HEK293 (cell line): ENCODE data around the gene TSSK6.
A peak's percentile ranks its signal among the peaks of the same experiment; 100 is the strongest.
"Not testable (repeated sequence)": the region's sequence is repeated elsewhere in the genome, so short reads cannot be mapped to it uniquely, and the experiment has no call there.

Experiments used
- CTCF ChIA-PET: fragments of 350-600 bp; formaldehyde crosslinking; extraction: SDS; loops from one replicate; lab custom pipeline; 2021; ENCODE audit warnings: antibody characterized with exemption; lab: Yijun Ruan, JAX
- POLR2A ChIA-PET: fragments of 300-600 bp; formaldehyde crosslinking; extraction: SDS; loops from one replicate; lab custom pipeline; 2020; ENCODE audit warnings: antibody characterized with exemption, inconsistent platforms; lab: Yijun Ruan, JAX
- H3K27ac ChIP-seq: fragments of 200-500 bp; sonication (Bioruptor generic); 2 replicates; pipeline ENCODE4 v1.5.1; 2014; ENCODE audit warnings: low read depth, low read length, control low read depth, inconsistent platforms; ENCODE audit errors: extremely low read depth
- H3K36me3 ChIP-seq, 2 experiments: fragments of 200-500 bp in 1 of 2; sonication (Bioruptor generic) in 1 of 2; 1 replicate in 1 of 2; 2 replicates in 1 of 2; pipeline ENCODE4 v1.5.1; 2014 to 2017; ENCODE audit warnings: inconsistent platforms in 2 of 2, low read length in 2 of 2; ENCODE audit not compliant: control insufficient read depth in 2 of 2, insufficient read depth in 1 of 2
- H3K4me1 ChIP-seq: fragments of 200-500 bp; sonication (Bioruptor generic); 2 replicates; pipeline ENCODE4 v1.5.1; 2014; ENCODE audit warnings: mild to moderate bottlenecking, low read length, inconsistent platforms; ENCODE audit not compliant: control insufficient read depth, insufficient read depth
- H3K4me3 ChIP-seq: 2 replicates; pipeline ENCODE4 v1.5.1; 2011; ENCODE audit warnings: low read depth, mild to moderate bottlenecking, control low read depth, low read length, moderate library complexity
- H3K9me3 ChIP-seq: fragments of 200-500 bp; sonication (Bioruptor generic); 2 replicates; pipeline ENCODE4 v1.5.1; 2014; ENCODE audit warnings: low read depth, low read length, inconsistent platforms; ENCODE audit not compliant: control insufficient read depth, insufficient read depth
- PRDM10 ChIP-seq: fragments of 450-650 bp; formaldehyde crosslinking; IDR thresholded peaks from 2 replicates; pipeline ENCODE4 v1.5.1; 2016; ENCODE audit warnings: missing biosample characterization, missing genetic modification characterization
- REST ChIP-seq: fragments of 450-650 bp; formaldehyde crosslinking; IDR thresholded peaks from 2 replicates; pipeline ENCODE4 v1.5.1; 2016; ENCODE audit warnings: missing biosample characterization, missing genetic modification characterization
- SCRT2 ChIP-seq: fragments of 450-650 bp; formaldehyde crosslinking; IDR thresholded peaks from 2 replicates; pipeline ENCODE4 v1.5.1; 2016; ENCODE audit warnings: missing biosample characterization, missing genetic modification characterization
- ZFP41 ChIP-seq: fragments of 450-650 bp; formaldehyde crosslinking; IDR thresholded peaks from 2 replicates; pipeline ENCODE4 v1.5.1; 2016; ENCODE audit warnings: missing biosample characterization, missing genetic modification characterization, borderline replicate concordance
- ZFP69B ChIP-seq: fragments of 450-650 bp; formaldehyde crosslinking; IDR thresholded peaks from 2 replicates; pipeline ENCODE4 v1.5.1; 2016; ENCODE audit warnings: missing biosample characterization, missing genetic modification characterization
- ZNF174 ChIP-seq: fragments of 450-650 bp; formaldehyde crosslinking; IDR thresholded peaks from 2 replicates; pipeline ENCODE4 v1.5.0; 2017; ENCODE audit warnings: missing biosample characterization, mild to moderate bottlenecking, missing genetic modification characterization
- ZNF211 ChIP-seq: fragments of 450-650 bp; formaldehyde crosslinking; IDR thresholded peaks from 2 replicates; pipeline ENCODE4 v1.5.1; 2016; ENCODE audit warnings: low read depth, missing biosample characterization, missing genetic modification characterization
- ZNF274 ChIP-seq, 2 experiments: fragments of 200-500 bp in 1 of 2; fragments of 450-650 bp in 1 of 2; sonication (Bioruptor generic) in 1 of 2; formaldehyde crosslinking in 1 of 2; IDR thresholded peaks; 2 replicates each; pipeline versions ENCODE4 v1.5.1 to v1.6.1; 2014 to 2016; ENCODE audit warnings: borderline replicate concordance in 1 of 2, inconsistent platforms in 1 of 2, low read length in 1 of 2, missing biosample characterization in 1 of 2, missing genetic modification characterization in 1 of 2
- ZNF324 ChIP-seq: fragments of 450-650 bp; formaldehyde crosslinking; IDR thresholded peaks from 2 replicates; pipeline ENCODE4 v1.5.1; 2016; ENCODE audit warnings: missing biosample characterization, missing genetic modification characterization
- ZNF354C ChIP-seq: fragments of 450-650 bp; formaldehyde crosslinking; IDR thresholded peaks from 2 replicates; pipeline ENCODE4 v1.5.1; 2016; ENCODE audit warnings: missing biosample characterization, missing genetic modification characterization, low read depth, borderline replicate concordance
- ZNF366 ChIP-seq: fragments of 450-650 bp; formaldehyde crosslinking; conservative IDR thresholded peaks from 2 replicates; pipeline ENCODE4 v1.5.1; 2016; ENCODE audit warnings: missing biosample characterization, missing genetic modification characterization
- ZNF404 ChIP-seq: fragments of 450-650 bp; formaldehyde crosslinking; IDR thresholded peaks from 2 replicates; pipeline ENCODE4 v1.5.1; 2017; ENCODE audit warnings: missing biosample characterization, missing genetic modification characterization
- ZNF423 ChIP-seq: fragments of 450-650 bp; formaldehyde crosslinking; IDR thresholded peaks from 2 replicates; pipeline ENCODE4 v1.5.1; 2016; ENCODE audit warnings: missing biosample characterization, missing genetic modification characterization
- ZNF544 ChIP-seq: fragments of 450-650 bp; formaldehyde crosslinking; IDR thresholded peaks from 2 replicates; pipeline ENCODE4 v1.5.0; 2017; ENCODE audit warnings: missing biosample characterization, missing genetic modification characterization
- ZNF621 ChIP-seq: fragments of 450-650 bp; formaldehyde crosslinking; IDR thresholded peaks from 2 replicates; pipeline ENCODE4 v1.5.1; 2017; ENCODE audit warnings: missing biosample characterization, missing genetic modification characterization
- TF ChIP-seq, protein P1 (sequence below): fragments of 450-650 bp; IDR thresholded peaks from 2 replicates; pipeline ENCODE4 v1.5.1; 2018; ENCODE audit warnings: missing biosample characterization, mild to moderate bottlenecking, missing genetic modification characterization
- TF ChIP-seq, protein P2 (sequence below): fragments of 450-650 bp; formaldehyde crosslinking; IDR thresholded peaks from 2 replicates; pipeline ENCODE4 v1.5.1; 2016; ENCODE audit warnings: missing biosample characterization, missing genetic modification characterization

The TSSK6 gene

DNA sequence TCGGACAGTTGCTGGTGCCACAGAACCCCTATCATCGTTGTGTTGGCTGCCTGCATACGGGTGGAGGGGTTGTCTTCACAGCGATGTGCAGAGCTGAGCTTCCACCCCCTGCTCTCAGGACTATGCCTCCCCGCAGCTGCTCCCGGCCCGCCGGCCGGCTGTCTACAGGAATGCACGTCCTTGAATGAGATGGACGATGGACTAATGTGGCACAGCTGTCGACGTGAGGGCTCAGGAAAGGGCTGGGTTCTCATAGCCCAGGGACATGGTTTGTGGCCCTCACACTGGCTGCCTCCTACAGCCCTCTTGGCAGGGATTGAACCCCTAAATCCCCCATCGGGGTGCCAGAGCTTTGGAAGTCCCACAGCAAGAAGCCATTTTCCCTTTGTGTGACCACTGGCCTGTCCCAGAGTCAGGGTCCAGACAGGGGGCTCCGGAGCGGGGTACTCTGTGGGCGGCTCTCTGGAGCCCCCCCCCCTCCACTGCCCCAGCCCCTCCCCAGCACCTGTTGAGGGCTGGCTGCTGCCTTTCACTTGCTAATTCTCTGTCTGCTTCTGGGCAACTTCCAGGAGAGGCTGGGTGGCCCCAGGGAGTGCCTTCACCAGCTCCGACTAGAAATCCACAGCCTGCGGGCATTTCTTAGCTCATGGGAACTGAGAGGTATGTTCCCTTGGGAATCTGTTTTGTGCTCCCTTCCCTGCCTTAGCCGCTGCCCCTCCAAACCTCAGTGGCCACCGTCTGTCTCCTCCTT is 40.2 kb downstream of the TSSK6 start:
- CTCF ChIA-PET, result interaction anchor here (0.6 to 2.3 kb wide), 9 partner anchors 11 to 223 kb away, joined by 3 to 16 read pairs (median 4); no protein-coding TSS in a partner anchor
- H3K36me3 ChIP-seq, result peaks cover 0 to 32% of the 10 kb centered on the region in 2 experiments; a peak in 1 of 3 replicates
- 0 out of 2 replicates have a peak, but pooled peaks cover 2% of the 10 kb centered on the region for H3K4me1 ChIP-seq
- no peak overlapping the region for H3K4me3 ChIP-seq
- TF ChIP-seq ZNF274 (IDR thresholded peaks at IDR 0.05; ENCODE audit: low read length) (no peak), ZNF274 (tag by site-specific recombination; IDR thresholded peaks at IDR 0.05; ENCODE audit: borderline replicate concordance) (no peak), SCRT2 (tag by site-specific recombination) (peak; percentile 51; the same call in 1 of the 2 replicates), ZNF366 (tag by site-specific recombination) (no peak)
- no peaks in the 10 kb centered on the region for H3K9me3 ChIP-seq
- no peak overlapping the region for H3K27ac ChIP-seq
- POLR2A ChIA-PET, result interaction anchor here (1.5 kb wide), 1 partner anchor 70 kb away, joined by 3 read pairs; the partner anchor contains the start of gene GATAD2A

- H3K27ac ChIP-seq, H3K9me3 ChIP-seq, H3K4me1 ChIP-seq, H3K4me3 ChIP-seq: not testable (repeated sequence)
- CTCF ChIA-PET, result interaction anchor here (1.7 kb wide), 1 partner anchor 18 kb away, joined by 4 read pairs; no protein-coding TSS in a partner anchor
- H3K36me3 ChIP-seq, result peaks cover 0 to 42% of the 10 kb centered on the region in 2 experiments; a peak in 1 of 3 replicates
- POLR2A ChIA-PET, result interaction anchor here (0.6 kb wide), 2 partner anchors 14 to 47 kb away, joined by 3 to 4 read pairs; no protein-coding TSS in a partner anchor
These were observed 43.2 kb downstream of the TSSK6 start for GRCh38 chr19:19472106-19472505.

DNA sequence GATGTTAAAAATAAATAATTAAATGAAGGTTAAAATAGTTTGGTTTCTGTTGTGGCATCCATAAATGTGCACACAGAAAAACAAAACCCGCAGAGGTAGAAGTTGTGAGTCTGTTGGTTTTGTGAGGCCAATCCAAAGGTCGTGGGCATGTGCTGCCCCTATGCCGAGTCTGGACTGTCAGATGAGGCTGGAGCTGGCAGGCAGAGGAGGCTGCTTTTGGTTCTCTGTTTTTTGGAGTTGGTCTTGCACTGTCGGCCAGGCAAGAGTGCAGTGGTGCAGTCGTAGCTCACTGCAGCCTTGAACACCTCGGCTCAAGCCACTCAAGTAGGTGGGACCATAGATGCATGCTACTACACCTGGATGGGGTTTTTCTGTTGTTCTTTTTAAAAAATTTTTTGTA is 43.7 kb downstream of the TSSK6 start:
- CTCF ChIA-PET, result interaction anchor here (1.1 to 1.7 kb wide), 2 partner anchors 19 to 105 kb away, joined by 3 to 4 read pairs; no protein-coding TSS in a partner anchor
- Histone ChIP-seq H3K9me3 (no peaks in the 10 kb centered on the region), H3K27ac (no peak overlapping the region), H3K36me3 (peaks cover 0 to 46% of the 10 kb centered on the region in 2 experiments; a peak in 1 of 3 replicates), H3K4me1 (no peaks in the 10 kb centered on the region), H3K4me3 (no peak overlapping the region)
- POLR2A ChIA-PET, result interaction anchor here (0.6 kb wide), 2 partner anchors 14 to 47 kb away, joined by 3 to 4 read pairs; no protein-coding TSS in a partner anchor
- TF ChIP-seq ZNF621 (no peak), ZFP41 (tag by site-specific recombination) (no peak), ZNF174 (no peak), ZNF423 (tag by site-specific recombination) (no peak), PRDM10 (tag by site-specific recombination) (no peak), ZNF404 (tag by site-specific recombination) (no peak), ZNF354C (tag by site-specific recombination) (no peak), ZNF324 (tag by site-specific recombination) (no peak), REST (no peak), ZNF544 (tag by site-specific recombination) (no peak), ZFP69B (tag by site-specific recombination) (no peak), ZNF211 (tag by site-specific recombination) (no peak)
- TF ChIP-seq, protein P1, sequence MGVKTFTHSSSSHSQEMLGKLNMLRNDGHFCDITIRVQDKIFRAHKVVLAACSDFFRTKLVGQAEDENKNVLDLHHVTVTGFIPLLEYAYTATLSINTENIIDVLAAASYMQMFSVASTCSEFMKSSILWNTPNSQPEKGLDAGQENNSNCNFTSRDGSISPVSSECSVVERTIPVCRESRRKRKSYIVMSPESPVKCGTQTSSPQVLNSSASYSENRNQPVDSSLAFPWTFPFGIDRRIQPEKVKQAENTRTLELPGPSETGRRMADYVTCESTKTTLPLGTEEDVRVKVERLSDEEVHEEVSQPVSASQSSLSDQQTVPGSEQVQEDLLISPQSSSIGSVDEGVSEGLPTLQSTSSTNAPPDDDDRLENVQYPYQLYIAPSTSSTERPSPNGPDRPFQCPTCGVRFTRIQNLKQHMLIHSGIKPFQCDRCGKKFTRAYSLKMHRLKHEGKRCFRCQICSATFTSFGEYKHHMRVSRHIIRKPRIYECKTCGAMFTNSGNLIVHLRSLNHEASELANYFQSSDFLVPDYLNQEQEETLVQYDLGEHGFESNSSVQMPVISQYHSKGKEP, result no peak
- TF ChIP-seq, protein P2, sequence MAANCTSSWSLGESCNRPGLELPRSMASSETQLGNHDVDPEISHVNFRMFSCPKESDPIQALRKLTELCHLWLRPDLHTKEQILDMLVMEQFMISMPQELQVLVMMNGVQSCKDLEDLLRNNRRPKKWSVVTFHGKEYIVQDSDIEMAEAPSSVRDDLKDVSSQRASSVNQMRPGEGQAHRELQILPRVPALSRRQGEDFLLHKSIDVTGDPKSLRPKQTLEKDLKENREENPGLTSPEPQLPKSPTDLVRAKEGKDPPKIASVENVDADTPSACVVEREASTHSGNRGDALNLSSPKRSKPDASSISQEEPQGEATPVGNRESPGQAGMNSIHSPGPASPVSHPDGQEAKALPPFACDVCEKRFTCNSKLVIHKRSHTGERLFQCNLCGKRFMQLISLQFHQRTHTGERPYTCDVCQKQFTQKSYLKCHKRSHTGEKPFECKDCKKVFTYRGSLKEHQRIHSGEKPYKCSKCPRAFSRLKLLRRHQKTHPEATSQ (tag by site-specific recombination), result no peak
- TF ChIP-seq, all 188 proteins: peak for 0
